ENCODE data around the gene RETSAT.

RETSAT gene

DNA sequence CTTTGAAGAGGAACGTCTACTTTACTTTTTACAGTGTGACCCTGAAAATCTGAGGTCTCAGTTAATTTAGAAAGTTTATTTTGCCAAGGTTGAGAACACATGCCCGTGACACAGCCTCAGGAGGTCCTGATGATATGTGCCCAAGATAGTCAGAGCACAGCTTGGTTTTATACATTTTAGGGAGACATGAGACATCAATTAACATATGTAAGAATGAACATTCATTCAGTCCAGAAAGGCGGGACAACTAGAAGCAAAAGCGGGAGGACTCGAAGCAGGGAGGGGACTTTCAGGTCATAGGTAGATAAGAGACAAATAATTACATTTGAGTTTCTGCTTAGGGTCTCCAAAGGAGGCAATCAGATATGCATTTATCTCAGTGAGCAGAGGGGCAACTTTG, 23.9 kb upstream of the RETSAT start:
- Histone ChIP-seq H3K4me3 (ENCODE audit: low read length) (no peak overlapping the region), H2AFZ (ENCODE audit: low read depth, low read length) (no peak overlapping the region), H3K4me2 (ENCODE audit: low read length) (no peak overlapping the region), H3K79me2 (ENCODE audit: low read length) (no peaks in the 10 kb centered on the region), H3K36me3 (replicated peaks; ENCODE audit: low read depth, low read length) (peaks cover 14% of the 10 kb centered on the region), H3K4me1 (ENCODE audit: low read length) (no peaks in the 10 kb centered on the region), H3K27ac (ENCODE audit: low read length) (no peak overlapping the region), H3K27me3 (ENCODE audit: low read depth, low read length) (no peaks in the 10 kb centered on the region), H3K9ac (ENCODE audit: low read length) (no peak overlapping the region), H3K9me3 (ENCODE audit: insufficient read depth, low read length) (0 out of 2 replicates have a peak, but pooled peaks cover 3% of the 10 kb centered on the region), H4K20me1 (ENCODE audit: insufficient read depth, low read length) (no peaks in the 10 kb centered on the region)
- TF ChIP-seq EZH2phosphoT487 (IDR thresholded peaks at IDR 0.05; ENCODE audit: low read depth): no peak
- TF ChIP-seq CTCF (IDR thresholded peaks at IDR 0.05; ENCODE audit: low read depth, low read length): no peak

- H3K27ac ChIP-seq (ENCODE audit: low read length): no peak overlapping the region
- H3K9ac ChIP-seq (ENCODE audit: low read length): no peak overlapping the region
- 0 out of 2 replicates have a peak, but pooled peaks cover 3% of the 10 kb centered on the region for H3K9me3 ChIP-seq (ENCODE audit: insufficient read depth, low read length)
- H3K4me2 ChIP-seq (ENCODE audit: low read length): no peak overlapping the region
- H3K4me3 ChIP-seq (ENCODE audit: low read length): no peak overlapping the region
- H3K36me3 ChIP-seq (replicated peaks; ENCODE audit: low read depth, low read length): peaks cover 14% of the 10 kb centered on the region
- H3K79me2 ChIP-seq (ENCODE audit: low read length): no peaks in the 10 kb centered on the region
- no peaks in the 10 kb centered on the region for H4K20me1 ChIP-seq (ENCODE audit: insufficient read depth, low read length)
- H3K27me3 ChIP-seq (ENCODE audit: low read depth, low read length): no peaks in the 10 kb centered on the region
- no peaks in the 10 kb centered on the region for H3K4me1 ChIP-seq (ENCODE audit: low read length)
- no peak overlapping the region for H2AFZ ChIP-seq (ENCODE audit: low read depth, low read length)
- TF ChIP-seq CTCF (IDR thresholded peaks at IDR 0.05; ENCODE audit: low read depth, low read length): no peak
- TF ChIP-seq EZH2phosphoT487 (IDR thresholded peaks at IDR 0.05; ENCODE audit: low read depth): no peak
Measured at GRCh38 chr2:85377083-85377482, 22.8 kb upstream of the RETSAT start.

DNA sequence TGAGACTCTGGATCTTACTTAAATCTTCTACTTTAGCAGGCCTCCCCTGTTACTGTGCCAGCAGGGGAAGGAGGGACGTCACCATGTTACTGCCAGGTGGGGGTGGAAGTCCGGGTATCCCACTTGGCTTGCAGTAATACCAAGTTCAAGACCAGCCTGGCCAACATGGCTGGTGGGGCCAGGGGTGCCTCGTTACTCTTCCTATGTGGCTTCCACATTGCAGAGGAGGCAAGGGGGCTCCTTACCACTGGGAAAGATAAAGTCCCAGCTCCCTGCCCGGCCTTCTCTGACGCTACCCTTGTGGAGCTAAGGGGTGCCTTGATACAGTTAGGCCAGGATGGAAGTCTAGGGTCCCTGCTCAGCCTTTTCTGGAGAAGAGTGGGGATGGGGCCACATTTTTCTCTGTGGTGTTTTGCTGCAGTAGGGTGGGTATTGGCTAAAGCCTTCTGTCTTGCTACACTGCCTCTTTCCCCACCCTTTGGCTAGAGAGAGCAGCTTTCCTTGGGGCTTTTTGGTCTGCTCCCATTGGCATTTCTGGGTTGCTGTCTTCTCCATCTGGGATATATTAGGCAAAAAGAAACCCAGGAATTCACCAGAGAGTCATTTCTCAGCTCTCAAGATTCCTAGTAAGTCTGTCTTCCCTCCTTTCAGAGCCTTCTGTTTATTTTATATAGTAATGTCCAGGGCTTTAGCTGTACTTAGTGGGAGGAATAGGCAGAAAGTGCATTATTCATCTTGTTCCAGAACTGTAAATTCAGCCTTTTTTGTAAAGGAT, 22.1 kb upstream of the RETSAT start:
- H3K9ac ChIP-seq (ENCODE audit: low read length): no peak overlapping the region
- TF ChIP-seq EZH2phosphoT487 (IDR thresholded peaks at IDR 0.05; ENCODE audit: low read depth) (no peak), CTCF (IDR thresholded peaks at IDR 0.05; ENCODE audit: low read depth, low read length) (no peak)
- no peaks in the 10 kb centered on the region for H3K27me3 ChIP-seq (ENCODE audit: low read depth, low read length)
- H3K79me2 ChIP-seq (ENCODE audit: low read length): no peaks in the 10 kb centered on the region
- no peaks in the 10 kb centered on the region for H4K20me1 ChIP-seq (ENCODE audit: insufficient read depth, low read length)
- H2AFZ ChIP-seq (ENCODE audit: low read depth, low read length): no peak overlapping the region
- no peak overlapping the region for H3K4me2 ChIP-seq (ENCODE audit: low read length)
- H3K4me1 ChIP-seq (ENCODE audit: low read length): no peaks in the 10 kb centered on the region
- H3K36me3 ChIP-seq (replicated peaks; ENCODE audit: low read depth, low read length): peaks cover 13% of the 10 kb centered on the region
- H3K27ac ChIP-seq (ENCODE audit: low read length): no peak overlapping the region
- 0 out of 2 replicates have a peak, but pooled peaks cover 3% of the 10 kb centered on the region for H3K9me3 ChIP-seq (ENCODE audit: insufficient read depth, low read length)
- H3K4me3 ChIP-seq (ENCODE audit: low read length): no peak overlapping the region

DNA sequence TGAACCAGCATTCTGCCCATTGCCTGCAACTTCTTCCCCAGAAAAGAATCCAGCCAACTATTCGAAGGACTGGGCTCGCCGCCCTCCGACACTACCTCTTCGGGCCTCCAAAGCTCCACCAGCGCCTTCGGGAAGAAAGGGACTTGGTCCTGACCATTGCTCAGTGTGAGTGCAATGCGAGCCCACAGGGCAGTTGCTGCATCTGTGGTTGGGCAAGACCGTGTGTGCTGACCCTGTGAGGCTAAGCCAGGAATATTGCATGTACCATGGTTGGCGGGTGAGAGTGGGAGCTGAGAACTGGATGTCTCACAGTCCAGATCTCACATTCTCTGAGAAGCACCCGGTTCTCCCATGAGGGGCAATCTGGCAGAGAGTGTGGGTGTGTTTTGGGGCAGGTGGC, 16.7 kb upstream of the RETSAT start:
- no peak for TF ChIP-seq CTCF (IDR thresholded peaks at IDR 0.05; ENCODE audit: low read depth, low read length)
- no peak for TF ChIP-seq EZH2phosphoT487 (IDR thresholded peaks at IDR 0.05; ENCODE audit: low read depth)
- H3K4me3 ChIP-seq (ENCODE audit: low read length): no peak overlapping the region
- H3K27ac ChIP-seq (ENCODE audit: low read length): no peak overlapping the region
- no peak overlapping the region for H3K4me2 ChIP-seq (ENCODE audit: low read length)
- H3K9ac ChIP-seq (ENCODE audit: low read length): no peak overlapping the region
- H3K36me3 ChIP-seq (replicated peaks; ENCODE audit: low read depth, low read length): no peaks in the 10 kb centered on the region
- no peaks in the 10 kb centered on the region for H3K27me3 ChIP-seq (ENCODE audit: low read depth, low read length)
- H3K4me1 ChIP-seq (ENCODE audit: low read length): no peaks in the 10 kb centered on the region
- H4K20me1 ChIP-seq (ENCODE audit: insufficient read depth, low read length): no peaks in the 10 kb centered on the region
- H3K79me2 ChIP-seq (ENCODE audit: low read length): no peaks in the 10 kb centered on the region
- no peaks in the 10 kb centered on the region for H3K9me3 ChIP-seq (ENCODE audit: insufficient read depth, low read length)
- H2AFZ ChIP-seq (ENCODE audit: low read depth, low read length): no peak overlapping the region

Data from OCI-LY3 (cell line).